GM21423 (cell line): Measurements from ENCODE around the gene NAXD.
"Not testable (repeated sequence)": the region's sequence is repeated elsewhere in the genome, so short reads cannot be mapped to it uniquely, and the experiment has no call there.

ENCODE experiments used
- ATAC-seq: cut with Tn5 transposase; IDR thresholded peaks from one replicate; pipeline ENCODE4 v1.9.1; 2021; ENCODE audit warnings: mild to moderate bottlenecking, moderate library complexity; ENCODE audit not compliant: unreplicated experiment

Gene NAXD

GRCh38 chr13:110627761-110628476 lies 12.6 kb downstream of the NAXD start:
- no peak for ATAC-seq

- no peak for ATAC-seq
These were observed 13.1 kb downstream of the NAXD start for GRCh38 chr13:110628477-110628793.

GRCh38 chr13:110628952-110629701 lies 13.8 kb downstream of the NAXD start:
- ATAC-seq = no peak

- ATAC-seq = no peak
These were observed 14.4 kb downstream of the NAXD start for GRCh38 chr13:110629735-110630134.

GRCh38 chr13:110630566-110631119 lies 15.3 kb downstream of the NAXD start:
- ATAC-seq = no peak

GRCh38 chr13:110632255-110632654 lies 16.9 kb downstream of the NAXD start:
- ATAC-seq = not testable (repeated sequence)

- ATAC-seq = no peak
These were observed 18.4 kb downstream of the NAXD start for GRCh38 chr13:110633776-110634175.

GRCh38 chr13:110634558-110634957 lies 19.2 kb downstream of the NAXD start:
- ATAC-seq = no peak

- ATAC-seq = no peak
These were observed 20.2 kb downstream of the NAXD start for GRCh38 chr13:110635405-110636002.

- no peak for ATAC-seq
These were observed 20.7 kb downstream of the NAXD start for GRCh38 chr13:110636053-110636475.

GRCh38 chr13:110636701-110637201 lies 21.4 kb downstream of the NAXD start:
- no peak for ATAC-seq

- no peak for ATAC-seq
These were observed 21.9 kb downstream of the NAXD start for GRCh38 chr13:110637275-110637674.

GRCh38 chr13:110637747-110638146 lies 22.4 kb downstream of the NAXD start:
- no peak for ATAC-seq

GRCh38 chr13:110638257-110638656 lies 22.9 kb downstream of the NAXD start:
- ATAC-seq = no peak

GRCh38 chr13:110638814-110639806 lies 23.8 kb downstream of the NAXD start:
- no peak for ATAC-seq

- ATAC-seq = no peak
These were observed 24.6 kb downstream of the NAXD start for GRCh38 chr13:110639935-110640334.

- ATAC-seq = no peak
These were observed 25.3 kb downstream of the NAXD start for GRCh38 chr13:110640591-110641029.

GRCh38 chr13:110641055-110642015 lies 26.0 kb downstream of the NAXD start:
- no peak for ATAC-seq

- ATAC-seq = no peak
These were observed 27.1 kb downstream of the NAXD start for GRCh38 chr13:110642291-110642981.
